IMR-90 (cell line): ENCODE results near the gene CD44. TPM values are rescaled to one million over a fixed set of nuclear protein-coding genes. Genes with fewer than 3 reads are reported as not detected.

ENCODE experiments used
- ATAC-seq: fragments of 200-7000 bp; cut with Tn5 transposase; 2 replicates; pipeline ENCODE4 v1.9.1; 2020; ENCODE audit warnings: low read depth, mild to moderate bottlenecking, moderate library complexity
- BruUV-seq: library from RNA; stranded (reverse); fragments of 400-500 nt; replicated peaks from 2 replicates; lab custom pipeline; 2021; lab: Mats Ljungman, UMichigan
- CTCF ChIA-PET: fragments of 300-600 bp; formaldehyde crosslinking; extraction: SDS; loops from one replicate; lab custom pipeline; 2021; ENCODE audit warnings: antibody characterized with exemption; lab: Yijun Ruan, JAX
- POLR2A ChIA-PET: fragments of 300-600 bp; sonication (Branson Sonifier 250); formaldehyde crosslinking; loops from one replicate; lab custom pipeline; 2022; ENCODE audit warnings: antibody characterized with exemption; ENCODE audit not compliant: unreplicated experiment; lab: Charles Lee
- DNase-seq: peaks from one replicate; pipeline ENCODE4 v3.0.0; 2013
- H2AFZ ChIP-seq: replicated peaks from 2 replicates; pipeline ENCODE3; 2013; ENCODE audit warnings: low read length, mild to moderate bottlenecking; ENCODE audit not compliant: poor library complexity
- H2AK5ac ChIP-seq: 2 replicates; pipeline ENCODE4 v1.6.1; 2013; ENCODE audit warnings: low read depth, low read length, inconsistent platforms
- H2AK9ac ChIP-seq: replicated peaks from 2 replicates; pipeline ENCODE3; 2013; ENCODE audit warnings: mild to moderate bottlenecking, low read depth, low read length, moderate library complexity; ENCODE audit not compliant: poor library complexity
- H2BK120ac ChIP-seq: 2 replicates; pipeline ENCODE4 v1.6.1; 2013; ENCODE audit warnings: low read depth, low read length, inconsistent platforms
- H2BK15ac ChIP-seq: 3 replicates; pipeline ENCODE4 v1.6.1; 2013; ENCODE audit warnings: low read depth, low read length, inconsistent platforms
- H2BK20ac ChIP-seq: 2 replicates; pipeline ENCODE4 v1.6.1; 2013; ENCODE audit warnings: low read depth, mild to moderate bottlenecking, inconsistent platforms, low read length, moderate library complexity
- H2BK5ac ChIP-seq: 2 replicates; pipeline ENCODE4 v1.6.1; 2013; ENCODE audit warnings: mild to moderate bottlenecking, low read depth, low read length, inconsistent platforms; ENCODE audit not compliant: poor library complexity, severe bottlenecking
- H3K14ac ChIP-seq: replicated peaks from 2 replicates; pipeline ENCODE4 v1.6.1; 2013; ENCODE audit warnings: low read depth, low read length, inconsistent platforms
- H3K18ac ChIP-seq: 2 replicates; pipeline ENCODE4 v1.6.1; 2013; ENCODE audit warnings: low read depth, low read length, control low read depth
- H3K23ac ChIP-seq: 2 replicates; pipeline ENCODE4 v1.6.1; 2013; ENCODE audit warnings: low read depth, low read length, inconsistent platforms
- H3K27ac ChIP-seq: 2 replicates; pipeline ENCODE4 v1.5.1; 2013; ENCODE audit warnings: mild to moderate bottlenecking, control low read depth, low read length; ENCODE audit not compliant: insufficient read depth
- H3K27me3 ChIP-seq: 2 replicates; pipeline ENCODE4 v1.6.1; 2013; ENCODE audit warnings: low read length; ENCODE audit not compliant: control insufficient read depth, insufficient read depth
- H3K36me3 ChIP-seq: 2 replicates; pipeline ENCODE4 v1.6.1; 2013; ENCODE audit warnings: low read length, mixed read lengths; ENCODE audit not compliant: control insufficient read depth, insufficient read depth
- H3K4ac ChIP-seq: 2 replicates; pipeline ENCODE4 v1.6.1; 2013; ENCODE audit warnings: low read depth, low read length, inconsistent platforms
- H3K4me1 ChIP-seq: 2 replicates; pipeline ENCODE4 v1.6.1; 2013; ENCODE audit warnings: low read length, mixed read lengths; ENCODE audit not compliant: control insufficient read depth, insufficient read depth
- H3K4me2 ChIP-seq: 2 replicates; pipeline ENCODE4 v1.6.1; 2013; ENCODE audit warnings: low read depth, mild to moderate bottlenecking, control low read depth, low read length, moderate library complexity
- H3K4me3 ChIP-seq: 2 replicates; pipeline ENCODE4 v1.5.1; 2013; ENCODE audit warnings: low read depth, mild to moderate bottlenecking, control low read depth, low read length, moderate library complexity; ENCODE audit not compliant: insufficient read depth
- H3K56ac ChIP-seq: 2 replicates; pipeline ENCODE4 v1.6.1; 2013; ENCODE audit warnings: low read length, inconsistent platforms; ENCODE audit not compliant: insufficient read depth; ENCODE audit errors: extremely low read depth
- H3K79me1 ChIP-seq, 2 experiments: 2 replicates each; pipeline ENCODE4 v1.6.1; 2013; ENCODE audit warnings: low read length in 2 of 2, inconsistent platforms in 1 of 2, low read depth in 1 of 2
- H3K9ac ChIP-seq: 2 replicates; pipeline ENCODE4 v1.6.1; 2013; ENCODE audit warnings: low read depth, low read length, control low read depth
- H3K9me1 ChIP-seq: 2 replicates; pipeline ENCODE4 v1.6.1; 2013; ENCODE audit warnings: low read length, inconsistent platforms; ENCODE audit not compliant: insufficient read depth
- H3K9me3 ChIP-seq: 2 replicates; pipeline ENCODE4 v1.6.1; 2013; ENCODE audit warnings: low read length; ENCODE audit not compliant: control insufficient read depth, insufficient read depth
- H4K20me1 ChIP-seq: 2 replicates; pipeline ENCODE4 v1.6.1; 2013; ENCODE audit warnings: low read length, inconsistent platforms; ENCODE audit not compliant: insufficient read depth
- H4K5ac ChIP-seq: 2 replicates; pipeline ENCODE4 v1.6.1; 2013; ENCODE audit warnings: mild to moderate bottlenecking, low read depth, low read length, control low read depth
- H4K8ac ChIP-seq, 2 experiments: 2 replicates each; pipeline ENCODE4 v1.6.1; 2013; ENCODE audit warnings: low read depth in 2 of 2, low read length in 2 of 2, control low read depth in 1 of 2, inconsistent platforms in 1 of 2
- H4K91ac ChIP-seq: 2 replicates; pipeline ENCODE4 v1.6.1; 2013; ENCODE audit warnings: low read depth, low read length, inconsistent platforms; ENCODE audit not compliant: insufficient read depth
- BHLHE40 ChIP-seq: fragments of 150-350 bp; IDR thresholded peaks from 2 replicates; pipeline ENCODE4 v1.6.1; 2016; ENCODE audit warnings: mild to moderate bottlenecking, low read depth, low read length
- CTCF ChIP-seq: conservative IDR thresholded peaks from 2 replicates; pipeline ENCODE4 v1.5.1; 2012; ENCODE audit warnings: mild to moderate bottlenecking, low read depth, low read length, improper control_type of control experiment
- ELK1 ChIP-seq: fragments of 150-350 bp; IDR thresholded peaks from 2 replicates; pipeline ENCODE4 v1.6.1; 2016; ENCODE audit warnings: low read depth, mild to moderate bottlenecking, low read length, moderate library complexity, borderline replicate concordance
- FOS ChIP-seq: fragments of 150-350 bp; IDR thresholded peaks from 2 replicates; pipeline ENCODE4 v1.6.1; 2016; ENCODE audit warnings: low read depth, low read length
- MAFK ChIP-seq: IDR thresholded peaks from 2 replicates; pipeline ENCODE4 v1.6.1; 2012; ENCODE audit warnings: low read depth, low read length, improper control_type of control experiment
- MXI1 ChIP-seq: IDR thresholded peaks from 2 replicates; pipeline ENCODE4 v1.6.1; 2012; ENCODE audit warnings: low read depth, mild to moderate bottlenecking, low read length, moderate library complexity, borderline replicate concordance
- POLR2A ChIP-seq: IDR thresholded peaks from 2 replicates; pipeline ENCODE4 v1.6.1; 2012; ENCODE audit warnings: mild to moderate bottlenecking, low read depth, low read length
- RCOR1 ChIP-seq: IDR thresholded peaks from 2 replicates; pipeline ENCODE4 v1.6.1; 2012; ENCODE audit warnings: mild to moderate bottlenecking, low read length, improper control_type of control experiment; ENCODE audit not compliant: insufficient replicate concordance
- WGBS, 2 experiments: methylation state at CpG; one replicate each; pipeline versions ENCODE4 v1.1.5 to v1.1.7; 2013; ENCODE audit warnings: missing lambda C conversion rate in 2 of 2; ENCODE audit not compliant: insufficient read length in 1 of 2; ENCODE audit errors: extremely low coverage in 2 of 2; 5-methylcytosine and 5-hydroxymethylcytosine counted together
- dilution Hi-C: fragments of 300-500 bp; cut with HindIII; formaldehyde crosslinking; loops from one replicate; pipeline ENCODE4 v1.14.3; 2018; ENCODE audit warnings: low sequenced_read_pairs; ENCODE audit not compliant: unreplicated experiment
- in situ Hi-C: fragments of 300-500 bp; cut with MboI; formaldehyde crosslinking; loops from 3 replicates; pipeline ENCODE4 v1.14.3; 2019; ENCODE audit warnings: low sequenced_read_pairs, inconsistent platforms, mixed read lengths
- intact Hi-C: fragments of 100-400 bp; cut with micrococcal nuclease; formaldehyde crosslinking; loops from 2 replicates; pipeline ENCODE4 v1.10.0; 2022
- polyA plus RNA-seq, 3 experiments: library from polyadenylated mRNA; depleted of rRNA; stranded (reverse); fragments of >200 nt; gene quantifications; 2 replicates each; pipeline ENCODE4 v1.2.3, GENCODE V29; 2012; ENCODE audit warnings: low replicate concordance in 1 of 3
- total RNA-seq: library from RNA; depleted of rRNA; stranded (reverse); fragments of >200 nt; gene quantifications from 2 replicates; pipeline ENCODE4 v1.2.3, GENCODE V29; 2012

CD44 gene
- total and polyA plus RNA-seq, 2 of the 4 experiments (the other 2 are of a cell fraction): 357 to 947 TPM

- no peak for DNase-seq
- no peak overlapping the region for H3K4me2 ChIP-seq
- no peak overlapping the region for H2AFZ ChIP-seq
- H3K18ac ChIP-seq: no peak overlapping the region
- ChIA-PET CTCF (interaction anchor here (1.1 kb wide), 1 partner anchor 140 kb away, joined by 3 read pairs; no protein-coding TSS in a partner anchor), POLR2A (interaction anchor here (0.6 kb wide), 1 partner anchor 229 kb away, joined by 3 read pairs; no protein-coding TSS in a partner anchor)
- H3K23ac ChIP-seq: no peak overlapping the region
- TF ChIP-seq FOS (no peak), RCOR1 (no peak), MAFK (no peak), CTCF (no peak), BHLHE40 (no peak), MXI1 (no peak), ELK1 (no peak), POLR2A (no peak)
- peaks cover 44% of the 10 kb centered on the region for H3K4me1 ChIP-seq
- H3K14ac ChIP-seq: no peak overlapping the region
- H2BK120ac ChIP-seq: no peak overlapping the region
- H2BK15ac ChIP-seq: no peak overlapping the region
- no peak overlapping the region for H3K4ac ChIP-seq
- peaks cover 4% of the 10 kb centered on the region; the same call in 1 of the 2 replicates for H3K9me3 ChIP-seq
- H3K9ac ChIP-seq: no peak overlapping the region
- WGBS, 2 experiments: no CpG with 5 or more reads among the region's 5 CpGs
- peaks cover 3 to 80% of the 10 kb centered on the region in 2 experiments; a peak in 3 of 4 replicates for H3K79me1 ChIP-seq
- H4K8ac ChIP-seq: no peak overlapping the region
- in situ Hi-C loops (no loop called here), dilution Hi-C loops (no loop called here), intact Hi-C loops (loop anchor here (10.0 kb wide), 1 partner anchor 563 kb away; no protein-coding TSS in a partner anchor)
- H2BK5ac ChIP-seq: no peak overlapping the region
- no peak overlapping the region for H2AK5ac ChIP-seq
- no peak overlapping the region for H4K5ac ChIP-seq
- no peak overlapping the region for H3K4me3 ChIP-seq
- H3K56ac ChIP-seq: no peak overlapping the region
- H3K27me3 ChIP-seq: no peaks in the 10 kb centered on the region
- peaks cover 56% of the 10 kb centered on the region for H3K36me3 ChIP-seq
- no peak overlapping the region for H3K27ac ChIP-seq
- no peak overlapping the region for H4K91ac ChIP-seq
- peaks cover 99% of the 10 kb centered on the region for H4K20me1 ChIP-seq
- H2BK20ac ChIP-seq: no peak overlapping the region
- no TSS peak for BruUV-seq
- peaks cover 64% of the 10 kb centered on the region for H3K9me1 ChIP-seq
- no peak overlapping the region for H2AK9ac ChIP-seq
- ATAC-seq: no peak
These were observed 9.3 kb downstream of the CD44 start for GRCh38 chr11:35148163-35148837.
